ENCODE results near the gene ZSWIM1.

GRCh38 chr20:45920462-45921336 is 39.7 kb downstream of the ZSWIM1 start:
- TF ChIP-seq EZH2 (IDR thresholded peaks at IDR 0.05; ENCODE audit: insufficient read depth, low read length): no peak
- TF ChIP-seq, protein P1, sequence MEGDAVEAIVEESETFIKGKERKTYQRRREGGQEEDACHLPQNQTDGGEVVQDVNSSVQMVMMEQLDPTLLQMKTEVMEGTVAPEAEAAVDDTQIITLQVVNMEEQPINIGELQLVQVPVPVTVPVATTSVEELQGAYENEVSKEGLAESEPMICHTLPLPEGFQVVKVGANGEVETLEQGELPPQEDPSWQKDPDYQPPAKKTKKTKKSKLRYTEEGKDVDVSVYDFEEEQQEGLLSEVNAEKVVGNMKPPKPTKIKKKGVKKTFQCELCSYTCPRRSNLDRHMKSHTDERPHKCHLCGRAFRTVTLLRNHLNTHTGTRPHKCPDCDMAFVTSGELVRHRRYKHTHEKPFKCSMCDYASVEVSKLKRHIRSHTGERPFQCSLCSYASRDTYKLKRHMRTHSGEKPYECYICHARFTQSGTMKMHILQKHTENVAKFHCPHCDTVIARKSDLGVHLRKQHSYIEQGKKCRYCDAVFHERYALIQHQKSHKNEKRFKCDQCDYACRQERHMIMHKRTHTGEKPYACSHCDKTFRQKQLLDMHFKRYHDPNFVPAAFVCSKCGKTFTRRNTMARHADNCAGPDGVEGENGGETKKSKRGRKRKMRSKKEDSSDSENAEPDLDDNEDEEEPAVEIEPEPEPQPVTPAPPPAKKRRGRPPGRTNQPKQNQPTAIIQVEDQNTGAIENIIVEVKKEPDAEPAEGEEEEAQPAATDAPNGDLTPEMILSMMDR (IDR thresholded peaks at IDR 0.05; ENCODE audit: insufficient read depth, low read depth, low read length): no peak
